Stomach (tissue), 9 donors: ENCODE measurements around the gene LGALS1. TPM values are rescaled to one million over a fixed set of nuclear protein-coding genes. Genes with fewer than 3 reads are reported as not detected.

Experiments used
- DNase-seq, 2 donors: peaks; one replicate each; pipeline versions ENCODE4 v3.0.0 to v3.0.0-alpha.2; 2013 to 2019
- H3K27ac ChIP-seq, 5 donors: fragments of 200-600 bp in 4 of 5; sonication (generic) in 4 of 5; one replicate each; pipeline ENCODE4 v1.5.1; 2013 to 2019; ENCODE audit warnings: mild to moderate bottlenecking in 1 of 5, moderate library complexity in 1 of 5
- H3K27me3 ChIP-seq, 3 donors: fragments of 200-600 bp; sonication (generic); one replicate each; pipeline ENCODE4 v1.5.1; 2017 to 2019; ENCODE audit warnings: mixed run types in 1 of 3
- H3K36me3 ChIP-seq, 4 donors: fragments of 200-600 bp; sonication (generic); 1 replicate in 3 of 4; 2 replicates in 1 of 4; pipeline ENCODE4 v1.5.1; 2016 to 2019
- H3K4me1 ChIP-seq, 4 donors: fragments of 200-600 bp; sonication (generic); one replicate each; pipeline ENCODE4 v1.5.1; 2016 to 2019
- H3K4me3 ChIP-seq, 4 donors: fragments of 200-600 bp; sonication (generic) in 3 of 4; one replicate each; pipeline ENCODE4 v1.5.1; 2016 to 2019; ENCODE audit warnings: mild to moderate bottlenecking in 1 of 4
- H3K9me3 ChIP-seq, 4 donors: fragments of 200-600 bp; sonication (generic); one replicate each; pipeline ENCODE4 v1.5.1; 2016 to 2019
- CTCF ChIP-seq, 7 experiments: fragments of 450-650 bp in 4 of 7; fragments of 200-600 bp in 3 of 7; sonication (generic) in 3 of 7; IDR thresholded peaks; one replicate each; pipeline ENCODE4 v1.5.1; 2016 to 2019; ENCODE audit warnings: antibody characterized with exemption in 7 of 7, control low read depth in 2 of 7, mild to moderate bottlenecking in 1 of 7
- EP300 ChIP-seq: sonication (generic); formaldehyde crosslinking; IDR thresholded peaks from one replicate; pipeline ENCODE4 v1.6.1; 2017; ENCODE audit warnings: antibody characterized with exemption
- POLR2A ChIP-seq, 4 donors: fragments of 450-650 bp; IDR thresholded peaks; one replicate each; pipeline ENCODE4 v1.6.1; 2016; ENCODE audit warnings: antibody characterized with exemption in 4 of 4, control low read depth in 2 of 4, mild to moderate bottlenecking in 1 of 4, moderate library complexity in 1 of 4
- POLR2AphosphoS5 ChIP-seq, 3 donors: sonication (generic); formaldehyde crosslinking; IDR thresholded peaks; one replicate each; pipeline ENCODE4 v1.6.1; 2016; ENCODE audit warnings: antibody characterized with exemption in 3 of 3
- WGBS, 5 donors: extraction: QIAGEN DNeasy Blood & Tissue Kit in 3 of 5; methylation state at CpG; one replicate each; pipeline versions ENCODE4 v1.1.5 to v1.1.7; 2013 to 2018; 5-methylcytosine and 5-hydroxymethylcytosine counted together
- intact Hi-C: fragments of 100-400 bp; cut with DNase I; formaldehyde crosslinking; loops from one replicate; pipeline ENCODE4 v1.15.1; 2023; ENCODE audit warnings: low total_unique reads
- polyA plus RNA-seq, 3 donors: library from polyadenylated mRNA; stranded (reverse); fragments of 200-250 nt; gene quantifications; one replicate each; pipeline ENCODE4 v1.2.3, GENCODE V29; 2013
- total RNA-seq, 5 donors: library from RNA; depleted of rRNA; stranded (reverse); fragments of >200 nt; gene quantifications; one replicate each; pipeline versions ENCODE4 v1.1.0 to v1.2.3, GENCODE V29; 2014 to 2016
- donor health status: healthy with polysubstance abuse.
- donor health status: Bipolar disorder and iron deficiency.
- donor health status: healthy.

The LGALS1 gene
- total and polyA plus RNA-seq, 8 donors: 235 to 1,435 (median 475) TPM

DNA sequence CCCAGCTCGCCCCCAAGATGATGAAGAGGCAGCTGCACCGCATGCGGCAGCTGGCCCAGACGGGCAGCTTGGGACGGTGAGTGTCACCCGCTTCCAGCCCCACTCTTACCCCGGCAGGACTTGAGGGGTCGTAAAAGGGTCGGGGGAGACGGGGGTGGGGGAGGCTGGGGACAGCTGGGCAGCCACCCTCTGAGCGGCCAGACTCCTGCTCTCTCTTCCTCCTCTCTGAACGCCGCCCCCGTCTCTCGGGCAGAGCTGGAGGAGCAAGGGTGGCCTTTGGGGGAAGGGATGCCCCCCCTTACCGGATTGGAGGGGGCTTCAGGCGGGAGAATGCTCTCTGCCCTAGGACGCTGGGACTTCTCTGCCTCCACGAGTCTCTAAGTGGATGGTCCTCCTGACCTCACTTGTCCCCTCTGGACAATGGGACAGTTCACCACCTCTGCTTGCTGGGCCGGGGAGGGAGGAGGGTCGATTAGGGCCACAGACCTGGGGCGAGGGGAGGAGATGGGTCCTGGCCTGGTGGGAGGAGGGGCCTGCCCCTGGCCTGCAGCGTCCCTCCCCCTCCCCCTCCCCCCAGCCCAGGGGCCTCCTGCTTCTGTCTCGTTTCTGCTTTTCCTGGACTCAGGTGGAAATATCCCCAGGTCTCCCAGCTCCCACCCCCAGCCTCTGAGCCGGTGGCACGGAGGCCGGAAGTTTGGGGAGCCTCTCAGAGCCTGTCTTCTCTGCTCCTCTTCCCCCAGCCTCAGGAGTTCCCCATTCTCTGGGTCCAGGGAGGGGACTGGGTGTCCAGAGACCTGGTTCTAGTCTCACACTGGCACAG, 35.5 kb upstream of the LGALS1 start:
- intact Hi-C loops: loop anchor here (5.0 to 10.0 kb wide), 2 partner anchors 42 to 155 kb away; no protein-coding TSS in a partner anchor
- 6 to 21% (median 7%) methylated on average over 9 to 27 of the region's 27 CpGs for WGBS, 5 donors

DNA sequence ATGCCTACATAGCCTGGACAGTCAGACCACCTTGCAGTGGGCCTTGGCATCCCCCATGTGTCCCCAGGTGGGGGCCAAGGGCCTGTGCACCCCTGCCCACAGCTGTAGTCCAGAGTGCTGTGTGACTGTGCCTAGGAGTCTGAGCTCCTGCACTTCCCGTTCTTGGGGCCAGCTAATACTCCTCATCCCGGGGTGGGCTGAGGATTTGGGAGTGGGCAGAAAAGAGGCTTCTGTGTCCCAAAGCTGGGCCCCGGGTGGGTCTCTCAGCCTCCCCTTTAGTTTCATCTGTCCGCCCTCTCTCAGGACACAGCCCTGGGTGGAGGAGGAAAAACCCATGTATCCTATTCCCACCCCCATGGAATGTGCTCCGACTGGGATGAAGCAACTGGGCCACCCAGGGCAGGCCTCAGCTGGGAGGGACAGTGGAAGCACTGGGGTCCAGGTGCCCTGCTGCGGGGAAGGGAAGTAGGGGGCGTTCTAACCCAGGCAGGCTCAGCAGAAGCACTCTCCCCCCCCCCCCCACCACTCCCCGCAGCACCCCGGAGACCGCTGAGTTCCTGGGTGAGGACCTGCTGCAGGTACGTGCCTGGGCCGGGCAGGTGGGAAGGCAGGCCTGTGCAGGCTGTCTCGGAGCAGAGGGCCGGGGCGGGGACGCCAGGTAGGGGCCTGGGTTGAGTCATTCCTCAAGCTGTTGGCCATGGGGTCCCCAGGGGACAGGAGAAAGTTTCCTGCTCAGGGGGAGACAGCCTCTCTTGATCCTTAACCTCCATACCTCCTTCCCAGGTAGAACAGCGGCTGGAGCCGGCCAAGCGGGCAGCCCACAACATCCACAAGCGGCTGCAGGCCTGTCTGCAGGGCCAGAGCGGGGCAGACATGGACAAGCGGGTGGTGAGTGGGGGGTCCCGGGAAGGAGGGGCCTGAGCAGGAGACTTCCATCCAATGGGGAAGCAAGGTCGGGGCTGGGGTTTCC, 34.6 kb upstream of the LGALS1 start:
- peak in 1 of 2 donors; percentile 72 for DNase-seq
- 56 to 68% (median 63%) methylated on average over 18 to 24 of the region's 24 CpGs for WGBS, 5 donors
- Histone ChIP-seq H3K4me1 (peaks cover 43 to 75% (median 62%) of the 10 kb centered on the region in 4 donors), H3K4me3 (peak overlapping the region; percentile 60 to 75 (median 64)), H3K9me3 (no peaks in the 10 kb centered on the region), H3K27ac (peak overlapping the region in 3 of 5 donors; percentile 72 to 90 (median 84)), H3K27me3 (peaks cover 0 to 8% (median 0%) of the 10 kb centered on the region in 3 donors), H3K36me3 (peaks cover 0 to 44% (median 22%) of the 10 kb centered on the region in 4 donors)
- intact Hi-C loops: loop anchor here (5.0 to 10.0 kb wide), 2 partner anchors 41 to 154 kb away; no protein-coding TSS in a partner anchor
- TF ChIP-seq POLR2AphosphoS5 (IDR thresholded peaks at IDR 0.05) (no peak), POLR2A (IDR thresholded peaks at IDR 0.05) (no peak), CTCF (IDR thresholded peaks at IDR 0.05) (no peak), EP300 (no peak)

More for the DNA sequence above, 35.5 kb upstream of the LGALS1 start:
- Histone ChIP-seq H3K4me3 (peak overlapping the region; percentile 60 to 75 (median 64)), H3K27me3 (peaks cover 0 to 8% (median 0%) of the 10 kb centered on the region in 3 donors), H3K27ac (peak overlapping the region; percentile 42 to 90 (median 78)), H3K9me3 (no peaks in the 10 kb centered on the region), H3K4me1 (peaks cover 46 to 84% (median 69%) of the 10 kb centered on the region in 4 donors), H3K36me3 (peaks cover 0 to 35% (median 14%) of the 10 kb centered on the region in 4 donors)
- peak in 1 of 2 donors; percentile 49 for DNase-seq
- no peak for TF ChIP-seq EP300
- TF ChIP-seq POLR2AphosphoS5 (IDR thresholded peaks at IDR 0.05): no peak
- no peak for TF ChIP-seq POLR2A (IDR thresholded peaks at IDR 0.05)
- TF ChIP-seq CTCF (IDR thresholded peaks at IDR 0.05): no peak

- Histone ChIP-seq H3K9me3 (no peaks in the 10 kb centered on the region), H3K4me1 (peaks cover 43 to 69% (median 59%) of the 10 kb centered on the region in 4 donors), H3K27ac (peak overlapping the region in 2 of 5 donors; percentile 84 to 90), H3K36me3 (peaks cover 0 to 49% (median 25%) of the 10 kb centered on the region in 4 donors), H3K27me3 (peaks cover 0 to 8% (median 0%) of the 10 kb centered on the region in 3 donors), H3K4me3 (peak overlapping the region in 2 of 4 donors; percentile 65 to 75)
- intact Hi-C loops: loop anchor here (5.0 to 10.0 kb wide), 2 partner anchors 41 to 153 kb away; no protein-coding TSS in a partner anchor
- DNase-seq: peak in 1 of 2 donors; percentile 86
- 70 to 87% (median 77%) methylated on average over 3 to 5 of the region's 5 CpGs for WGBS, 5 donors
- TF ChIP-seq POLR2A (IDR thresholded peaks at IDR 0.05): no peak
- no peak for TF ChIP-seq EP300
- TF ChIP-seq POLR2AphosphoS5 (IDR thresholded peaks at IDR 0.05): no peak
- TF ChIP-seq CTCF (IDR thresholded peaks at IDR 0.05): no peak
Measured at GRCh38 chr22:37641561-37641949, 33.9 kb upstream of the LGALS1 start.
